Keratinocyte (primary cell): ENCODE results near the gene CLCA1. TPM values are rescaled to one million over a fixed set of nuclear protein-coding genes. Genes with fewer than 3 reads are reported as not detected.

ENCODE experiments used
- DNase-seq: peaks from one replicate; pipeline ENCODE4 v3.0.0-alpha.2; 2011; ENCODE audit warnings: low read depth, missing footprints, low spot score
- FAIRE-seq: peaks from 2 replicates; lab custom pipeline; 2011; peaks lifted over from hg19 to GRCh38; lab: Jason Lieb, UNC
- H2AFZ ChIP-seq: 2 replicates; pipeline ENCODE4 v1.6.0; 2012; ENCODE audit warnings: low read length, control low read depth, inconsistent platforms; ENCODE audit not compliant: control insufficient read depth
- H3K27ac ChIP-seq: 2 replicates; pipeline ENCODE4 v1.5.1; 2011; ENCODE audit warnings: low read length; ENCODE audit not compliant: control insufficient read depth, insufficient read depth
- H3K27me3 ChIP-seq: 3 replicates; pipeline ENCODE4 v1.6.0; 2011; ENCODE audit warnings: low read length; ENCODE audit not compliant: control insufficient read depth, insufficient read depth; ENCODE audit errors: extremely low read depth
- H3K36me3 ChIP-seq, 2 experiments: 2 replicates in 1 of 2; 3 replicates in 1 of 2; pipeline ENCODE4 v1.5.1; 2011; ENCODE audit warnings: low read length in 2 of 2, mild to moderate bottlenecking in 1 of 2; ENCODE audit not compliant: control insufficient read depth in 2 of 2, insufficient read depth in 2 of 2; ENCODE audit errors: extremely low read depth in 1 of 2
- H3K4me1 ChIP-seq: 3 replicates; pipeline ENCODE4 v1.5.1; 2011; ENCODE audit warnings: low read length; ENCODE audit not compliant: control insufficient read depth, insufficient read depth; ENCODE audit errors: extremely low read depth
- H3K4me2 ChIP-seq: 3 replicates; pipeline ENCODE4 v1.6.0; 2011; ENCODE audit warnings: low read depth, low read length; ENCODE audit not compliant: control insufficient read depth, insufficient read depth; ENCODE audit errors: extremely low read depth
- H3K4me3 ChIP-seq, 3 experiments: fragments of 200-600 bp in 1 of 3; sonication (generic) in 1 of 3; 2 replicates in 2 of 3; 3 replicates in 1 of 3; pipeline ENCODE4 v1.5.1; 2011 to 2016; ENCODE audit warnings: low read length in 3 of 3, mild to moderate bottlenecking in 3 of 3, control low read depth in 2 of 3, inconsistent platforms in 1 of 3, low read depth in 1 of 3, mixed read lengths in 1 of 3, mixed run types in 1 of 3, moderate library complexity in 1 of 3; ENCODE audit not compliant: control insufficient read depth in 2 of 3, insufficient read depth in 2 of 3; ENCODE audit errors: extremely low read depth in 1 of 3
- H3K79me2 ChIP-seq: 2 replicates; pipeline ENCODE4 v1.6.0; 2012; ENCODE audit warnings: low read length; ENCODE audit not compliant: control insufficient read depth, insufficient read depth
- H3K9ac ChIP-seq: 3 replicates; pipeline ENCODE4 v1.6.0; 2011; ENCODE audit warnings: low read length; ENCODE audit not compliant: control insufficient read depth, insufficient read depth; ENCODE audit errors: extremely low read depth
- H3K9me1 ChIP-seq: 3 replicates; pipeline ENCODE4 v1.6.0; 2011; ENCODE audit warnings: low read length; ENCODE audit not compliant: control insufficient read depth, insufficient read depth; ENCODE audit errors: extremely low read depth
- H3K9me3 ChIP-seq: 2 replicates; pipeline ENCODE4 v1.5.1; 2012; ENCODE audit warnings: low read depth, low read length; ENCODE audit not compliant: control insufficient read depth
- H4K20me1 ChIP-seq: 3 replicates; pipeline ENCODE4 v1.6.0; 2011; ENCODE audit warnings: low read length; ENCODE audit not compliant: control insufficient read depth, insufficient read depth; ENCODE audit errors: extremely low read depth
- EZH2 ChIP-seq: IDR thresholded peaks from one replicate; pipeline ENCODE4 v1.6.1; 2012; ENCODE audit warnings: inconsistent platforms, mild to moderate bottlenecking, low read length, moderate library complexity
- dilution Hi-C: fragments of 300-500 bp; cut with MboI; formaldehyde crosslinking; loops from one replicate; pipeline ENCODE4 v1.7.0; 2020; ENCODE audit warnings: low sequenced_read_pairs; ENCODE audit not compliant: extremely low pct_ligation_motif_present
- polyA plus RNA-seq, 5 experiments: library from polyadenylated mRNA; depleted of rRNA in 3 of 5; stranded (reverse) in 3 of 5; stranded (forward) in 1 of 5; unstranded in 1 of 5; fragments of >200 nt; gene quantifications; 1 replicate in 1 of 5; 2 replicates in 3 of 5; 3 replicates in 1 of 5; pipeline versions ENCODE4 v1.2.1 to v1.2.3, GENCODE V29; 2011 to 2012; ENCODE audit warnings: missing spikeins in 2 of 5, low read depth in 1 of 5, low replicate concordance in 1 of 5
- TF ChIP-seq, protein P1 (sequence below), 3 experiments: IDR thresholded peaks in 1 of 3; conservative IDR thresholded peaks in 1 of 3; optimal IDR thresholded peaks in 1 of 3; 2 replicates in 2 of 3; 3 replicates in 1 of 3; pipeline versions ENCODE3 to v1.5.1; 2011; ENCODE audit warnings: low read length in 3 of 3, mild to moderate bottlenecking in 3 of 3, moderate library complexity in 2 of 3, control low read depth in 1 of 3, inconsistent platforms in 1 of 3; ENCODE audit not compliant: insufficient read depth in 2 of 3; ENCODE audit errors: extremely low read depth in 1 of 3

The CLCA1 gene
- polyA plus RNA-seq, 1 donor (not counting 4 experiments of a cell fraction or from before 2014, with no cell fraction given): 0.04 TPM

DNA sequence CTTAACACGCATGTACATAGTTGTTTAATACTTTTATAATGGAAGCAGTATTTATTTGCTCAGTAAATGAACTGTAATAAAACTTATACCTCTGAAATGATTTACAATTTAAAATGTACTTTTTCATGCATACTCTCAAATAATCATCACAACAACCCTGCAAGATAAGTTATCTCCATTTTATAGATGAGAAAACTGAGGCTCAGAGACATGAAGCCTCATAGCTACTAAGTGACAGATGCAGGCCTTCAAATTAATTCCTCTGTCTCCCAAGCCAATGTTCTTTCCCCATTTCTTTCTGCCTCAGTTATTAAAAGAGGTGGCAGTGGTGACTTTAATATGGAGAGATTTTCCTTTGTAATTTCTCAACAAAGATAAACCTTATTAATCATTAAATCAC, 19.6 kb upstream of the CLCA1 start:
- no peak overlapping the region for H3K9ac ChIP-seq
- no peaks in the 10 kb centered on the region for H4K20me1 ChIP-seq
- peaks cover 26 to 33% of the 10 kb centered on the region in 2 experiments for H3K36me3 ChIP-seq
- H3K27me3 ChIP-seq: no peaks in the 10 kb centered on the region
- no peaks in the 10 kb centered on the region for H3K79me2 ChIP-seq
- DNase-seq (no peak), FAIRE-seq (no peak)
- dilution Hi-C loops: no loop called here
- no peak for TF ChIP-seq EZH2
- TF ChIP-seq, protein P1, sequence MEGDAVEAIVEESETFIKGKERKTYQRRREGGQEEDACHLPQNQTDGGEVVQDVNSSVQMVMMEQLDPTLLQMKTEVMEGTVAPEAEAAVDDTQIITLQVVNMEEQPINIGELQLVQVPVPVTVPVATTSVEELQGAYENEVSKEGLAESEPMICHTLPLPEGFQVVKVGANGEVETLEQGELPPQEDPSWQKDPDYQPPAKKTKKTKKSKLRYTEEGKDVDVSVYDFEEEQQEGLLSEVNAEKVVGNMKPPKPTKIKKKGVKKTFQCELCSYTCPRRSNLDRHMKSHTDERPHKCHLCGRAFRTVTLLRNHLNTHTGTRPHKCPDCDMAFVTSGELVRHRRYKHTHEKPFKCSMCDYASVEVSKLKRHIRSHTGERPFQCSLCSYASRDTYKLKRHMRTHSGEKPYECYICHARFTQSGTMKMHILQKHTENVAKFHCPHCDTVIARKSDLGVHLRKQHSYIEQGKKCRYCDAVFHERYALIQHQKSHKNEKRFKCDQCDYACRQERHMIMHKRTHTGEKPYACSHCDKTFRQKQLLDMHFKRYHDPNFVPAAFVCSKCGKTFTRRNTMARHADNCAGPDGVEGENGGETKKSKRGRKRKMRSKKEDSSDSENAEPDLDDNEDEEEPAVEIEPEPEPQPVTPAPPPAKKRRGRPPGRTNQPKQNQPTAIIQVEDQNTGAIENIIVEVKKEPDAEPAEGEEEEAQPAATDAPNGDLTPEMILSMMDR (optimal IDR thresholded peaks at IDR 0.05 in 1 of 3, IDR thresholded peaks at IDR 0.05 in 1 of 3, conservative IDR thresholded peaks at IDR 0.05 in 1 of 3; ENCODE audit: extremely low read depth in 1 of 3, insufficient read depth in 2 of 3, low read length in 3 of 3): no peak
- no peaks in the 10 kb centered on the region for H3K9me1 ChIP-seq
- no peaks in the 10 kb centered on the region for H3K4me1 ChIP-seq
- no peak overlapping the region for H3K4me3 ChIP-seq
- no peak overlapping the region for H2AFZ ChIP-seq
- H3K4me2 ChIP-seq: no peak overlapping the region
- H3K9me3 ChIP-seq: no peaks in the 10 kb centered on the region
- H3K27ac ChIP-seq: no peak overlapping the region

DNA sequence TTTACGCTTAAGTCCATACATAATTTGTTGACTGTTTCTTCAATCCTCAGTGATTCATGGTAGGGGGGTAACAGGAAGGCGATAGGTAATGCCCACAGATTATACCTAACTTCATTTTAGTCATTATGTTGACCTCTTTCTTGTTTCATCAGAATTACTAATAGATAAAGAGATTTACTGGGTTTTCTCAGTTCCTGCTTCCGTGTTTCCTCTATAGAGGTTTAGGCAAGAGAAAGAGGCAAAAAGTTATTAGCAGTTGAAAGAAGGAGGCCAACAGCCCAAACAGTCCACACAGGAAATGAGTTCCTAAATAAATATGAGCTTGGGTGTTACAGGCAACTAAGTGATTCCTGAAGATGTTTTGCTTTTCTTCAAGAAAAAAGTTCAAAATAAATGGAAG, 17.9 kb upstream of the CLCA1 start:
- Histone ChIP-seq H3K4me1 (no peaks in the 10 kb centered on the region), H3K4me2 (no peak overlapping the region), H3K27ac (no peak overlapping the region), H2AFZ (no peak overlapping the region), H3K9ac (no peak overlapping the region), H3K36me3 (peaks cover 26 to 28% of the 10 kb centered on the region in 2 experiments), H3K9me3 (no peaks in the 10 kb centered on the region), H4K20me1 (no peaks in the 10 kb centered on the region), H3K27me3 (no peaks in the 10 kb centered on the region), H3K9me1 (no peaks in the 10 kb centered on the region), H3K4me3 (no peak overlapping the region), H3K79me2 (no peaks in the 10 kb centered on the region)
- no peak for FAIRE-seq
- no peak for TF ChIP-seq EZH2
- TF ChIP-seq, protein P1 (optimal IDR thresholded peaks at IDR 0.05 in 1 of 3, IDR thresholded peaks at IDR 0.05 in 1 of 3, conservative IDR thresholded peaks at IDR 0.05 in 1 of 3; ENCODE audit: extremely low read depth in 1 of 3, insufficient read depth in 2 of 3, low read length in 3 of 3): no peak
- no peak for DNase-seq
- dilution Hi-C loops: no loop called here
